ENCODE results near the gene WNT9A. TPM values are rescaled to one million over a fixed set of nuclear protein-coding genes. Genes with fewer than 3 reads are reported as not detected.
A peak's percentile ranks its signal among the peaks of the same experiment; 100 is the strongest.

WNT9A gene
- total RNA-seq, 6 experiments from 2014 or later, result 0.09 to 0.19 (median 0.10) TPM; not detected in 1

GRCh38 chr1:227950735-227951346 is 3.1 kb upstream of the WNT9A start:
- no peaks in the 10 kb centered on the region for H3K27me3 ChIP-seq
- WGBS (ENCODE audit: insufficient coverage, low coverage, low lambda C conversion rate, missing lambda C conversion rate), result 76% methylated on average over 5 of the region's 8 CpGs

GRCh38 chr1:227949954-227950734 is 2.4 kb upstream of the WNT9A start:
- H3K9me3 ChIP-seq, result no peaks in the 10 kb centered on the region
- no peaks in the 10 kb centered on the region for H3K36me3 ChIP-seq
- WGBS (ENCODE audit: insufficient coverage, low coverage, low lambda C conversion rate, missing lambda C conversion rate), result 65% methylated on average over 3 of the region's 13 CpGs
- H3K27me3 ChIP-seq, result no peaks in the 10 kb centered on the region
- H3K27ac ChIP-seq, result no peak overlapping the region
- no peak for TF ChIP-seq CTCF (IDR thresholded peaks at IDR 0.05)
- no peak for TF ChIP-seq POLR2A (IDR thresholded peaks at IDR 0.05)
- H3K4me1 ChIP-seq, result peaks cover 0 to 9% (median 0%) of the 10 kb centered on the region in 4 donors
- intact Hi-C loops (cut with DNase I), result loop anchor here (5.0 to 10.0 kb wide), 3 partner anchors 185 to 465 kb away; no protein-coding TSS in a partner anchor
- H3K4me3 ChIP-seq, result no peak overlapping the region
- ATAC-seq (no peak), DNase-seq (peak; percentile 11 to 44 (median 39))

More at GRCh38 chr1:227950735-227951346, 3.1 kb upstream of the WNT9A start:
- DNase-seq (peak in 1 of 3 donors; percentile 6), ATAC-seq (no peak)
- no peaks in the 10 kb centered on the region for H3K9me3 ChIP-seq
- TF ChIP-seq CTCF (IDR thresholded peaks at IDR 0.05), result no peak
- no peak overlapping the region for H3K27ac ChIP-seq
- no peak overlapping the region for H3K4me3 ChIP-seq
- intact Hi-C loops (cut with DNase I), result no loop called here
- peaks cover 0 to 9% (median 0%) of the 10 kb centered on the region in 4 donors for H3K4me1 ChIP-seq
- no peaks in the 10 kb centered on the region for H3K36me3 ChIP-seq

- intact Hi-C loops (cut with DNase I), result loop anchor here (5.0 to 10.0 kb wide), 3 partner anchors 185 to 465 kb away; no protein-coding TSS in a partner anchor
- no peak overlapping the region for H3K4me3 ChIP-seq
- ATAC-seq (no peak), DNase-seq (peak in 2 of 3 donors; percentile 35 to 36)
- H3K36me3 ChIP-seq, result no peaks in the 10 kb centered on the region
- no peaks in the 10 kb centered on the region for H3K9me3 ChIP-seq
- 29% methylated on average over 3 of the region's 11 CpGs for WGBS (ENCODE audit: insufficient coverage, low coverage, low lambda C conversion rate, missing lambda C conversion rate)
- H3K27ac ChIP-seq, result no peak overlapping the region
- no peak for TF ChIP-seq POLR2A (IDR thresholded peaks at IDR 0.05)
- TF ChIP-seq CTCF (IDR thresholded peaks at IDR 0.05), result no peak
- peaks cover 0 to 9% (median 0%) of the 10 kb centered on the region in 4 donors for H3K4me1 ChIP-seq
- H3K27me3 ChIP-seq, result no peaks in the 10 kb centered on the region
These were observed 1.7 kb upstream of the WNT9A start for GRCh38 chr1:227949341-227949921.

GRCh38 chr1:227948493-227949260 is 945 bp upstream of the WNT9A start:
- WGBS (ENCODE audit: insufficient coverage, low coverage, low lambda C conversion rate, missing lambda C conversion rate), result 57% methylated on average over 1 of the region's 25 CpGs
- peaks cover 0 to 9% (median 0%) of the 10 kb centered on the region in 4 donors for H3K4me1 ChIP-seq
- intact Hi-C loops (cut with DNase I), result loop anchor here (5.0 to 10.0 kb wide), 3 partner anchors 184 to 464 kb away; no protein-coding TSS in a partner anchor

More at GRCh38 chr1:227948493-227949260, 945 bp upstream of the WNT9A start:
- peak in 2 of 3 donors; percentile 33 to 37 for DNase-seq
- Histone ChIP-seq H3K9me3 (no peaks in the 10 kb centered on the region), H3K27me3 (no peaks in the 10 kb centered on the region), H3K36me3 (no peaks in the 10 kb centered on the region), H3K27ac (no peak overlapping the region), H3K4me3 (peak overlapping the region in 2 of 3 donors; percentile 20 to 33)
- no peak for ATAC-seq
- TF ChIP-seq POLR2A (IDR thresholded peaks at IDR 0.05) (no peak), CTCF (IDR thresholded peaks at IDR 0.05) (no peak)

Measured in right lobe of liver (tissue), 6 donors.